Mammary epithelial cell (primary cell): ENCODE measurements around the gene BTBD6.

ENCODE experiments used
- EZH2 ChIP-seq: IDR thresholded peaks from 2 replicates; pipeline ENCODE4 v1.6.1; 2012; ENCODE audit warnings: low read length, inconsistent platforms, borderline replicate concordance
- TF ChIP-seq, protein P1 (sequence below), 2 donors: IDR thresholded peaks in 1 of 2; conservative IDR thresholded peaks in 1 of 2; 2 replicates each; pipeline ENCODE4 v1.5.1; 2011 to 2012; ENCODE audit warnings: inconsistent platforms in 2 of 2, low read length in 2 of 2, mild to moderate bottlenecking in 2 of 2, control low read depth in 1 of 2, low read depth in 1 of 2; ENCODE audit not compliant: insufficient read depth in 1 of 2; ENCODE audit errors: extremely low read depth in 1 of 2

DNA sequence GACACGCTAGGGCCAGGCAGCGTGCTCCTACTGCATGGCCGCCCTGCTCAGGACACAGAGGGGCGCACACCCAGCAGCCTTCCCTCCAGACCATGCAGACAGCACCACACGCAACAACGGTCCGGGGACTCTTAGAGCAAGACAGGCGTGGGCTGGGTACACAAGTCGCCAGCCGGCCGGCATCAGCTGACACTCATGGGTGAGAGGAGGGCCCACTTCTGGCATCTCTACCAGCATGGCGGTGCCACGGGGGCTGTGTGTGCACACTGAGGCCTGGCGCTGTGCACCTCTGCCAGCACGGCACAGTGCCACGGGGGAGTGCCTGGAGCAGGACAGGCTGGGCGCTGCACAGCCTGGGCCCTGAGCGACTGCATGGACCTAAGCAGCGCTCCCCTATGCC is 6.7 kb upstream of the BTBD6 start:
- TF ChIP-seq, protein P1, sequence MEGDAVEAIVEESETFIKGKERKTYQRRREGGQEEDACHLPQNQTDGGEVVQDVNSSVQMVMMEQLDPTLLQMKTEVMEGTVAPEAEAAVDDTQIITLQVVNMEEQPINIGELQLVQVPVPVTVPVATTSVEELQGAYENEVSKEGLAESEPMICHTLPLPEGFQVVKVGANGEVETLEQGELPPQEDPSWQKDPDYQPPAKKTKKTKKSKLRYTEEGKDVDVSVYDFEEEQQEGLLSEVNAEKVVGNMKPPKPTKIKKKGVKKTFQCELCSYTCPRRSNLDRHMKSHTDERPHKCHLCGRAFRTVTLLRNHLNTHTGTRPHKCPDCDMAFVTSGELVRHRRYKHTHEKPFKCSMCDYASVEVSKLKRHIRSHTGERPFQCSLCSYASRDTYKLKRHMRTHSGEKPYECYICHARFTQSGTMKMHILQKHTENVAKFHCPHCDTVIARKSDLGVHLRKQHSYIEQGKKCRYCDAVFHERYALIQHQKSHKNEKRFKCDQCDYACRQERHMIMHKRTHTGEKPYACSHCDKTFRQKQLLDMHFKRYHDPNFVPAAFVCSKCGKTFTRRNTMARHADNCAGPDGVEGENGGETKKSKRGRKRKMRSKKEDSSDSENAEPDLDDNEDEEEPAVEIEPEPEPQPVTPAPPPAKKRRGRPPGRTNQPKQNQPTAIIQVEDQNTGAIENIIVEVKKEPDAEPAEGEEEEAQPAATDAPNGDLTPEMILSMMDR (conservative IDR thresholded peaks at IDR 0.05 in 1 of 2, IDR thresholded peaks at IDR 0.05 in 1 of 2; ENCODE audit: extremely low read depth in 1 of 2, insufficient read depth in 1 of 2, low read depth in 1 of 2, low read length in 2 of 2), result no peak
- no peak for TF ChIP-seq EZH2
